Measurements from ENCODE around the gene KCND3. TPM values are rescaled to one million over a fixed set of nuclear protein-coding genes. Genes with fewer than 3 reads are reported as not detected.

Gene KCND3
- total RNA-seq, 4 donors from 2014 or later: 0.35 to 4.1 (median 0.90) TPM

DNA sequence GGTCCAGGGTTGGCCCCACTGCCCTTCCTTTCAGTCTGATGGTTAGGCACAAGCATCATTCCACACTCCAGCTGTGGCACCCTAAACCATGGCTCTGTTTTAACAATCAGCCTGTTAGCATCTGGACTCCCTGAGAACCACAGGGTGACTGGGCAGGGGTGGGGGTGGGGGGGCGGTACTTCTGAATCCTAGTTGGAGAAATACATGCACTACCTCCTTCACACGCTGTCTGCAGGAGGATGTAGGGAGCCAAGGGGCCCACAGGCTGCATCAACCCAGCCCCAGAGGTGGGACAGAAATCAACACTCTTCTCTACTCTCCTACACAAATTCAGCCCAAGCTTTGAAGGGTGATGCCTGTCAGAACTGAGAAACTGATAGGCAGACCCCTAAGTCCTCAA is 209.9 kb downstream of the KCND3 start:
- no peak for DNase-seq
- Histone ChIP-seq H3K9me3 (no peaks in the 10 kb centered on the region), H3K27ac (no peak overlapping the region), H3K27me3 (no peaks in the 10 kb centered on the region), H3K4me1 (no peaks in the 10 kb centered on the region), H3K4me3 (no peak overlapping the region), H3K36me3 (no peaks in the 10 kb centered on the region)
- TF ChIP-seq POLR2A (IDR thresholded peaks at IDR 0.05): no peak
- TF ChIP-seq CTCF (IDR thresholded peaks at IDR 0.05): no peak

- Histone ChIP-seq H3K36me3 (no peaks in the 10 kb centered on the region), H3K9me3 (no peaks in the 10 kb centered on the region), H3K27ac (no peak overlapping the region), H3K4me1 (no peaks in the 10 kb centered on the region), H3K4me3 (no peak overlapping the region), H3K27me3 (no peaks in the 10 kb centered on the region)
- DNase-seq: no peak
- TF ChIP-seq CTCF (IDR thresholded peaks at IDR 0.05) (no peak), POLR2A (IDR thresholded peaks at IDR 0.05) (no peak)
Measured at GRCh38 chr1:111778541-111779051, 210.9 kb downstream of the KCND3 start.

GRCh38 chr1:111778066-111778465 is 211.4 kb downstream of the KCND3 start:
- no peak overlapping the region for H3K27ac ChIP-seq
- DNase-seq: no peak
- no peaks in the 10 kb centered on the region for H3K27me3 ChIP-seq
- H3K4me3 ChIP-seq: no peak overlapping the region
- H3K9me3 ChIP-seq: no peaks in the 10 kb centered on the region
- TF ChIP-seq POLR2A (IDR thresholded peaks at IDR 0.05): no peak
- no peaks in the 10 kb centered on the region for H3K4me1 ChIP-seq
- H3K36me3 ChIP-seq: no peaks in the 10 kb centered on the region

DNA sequence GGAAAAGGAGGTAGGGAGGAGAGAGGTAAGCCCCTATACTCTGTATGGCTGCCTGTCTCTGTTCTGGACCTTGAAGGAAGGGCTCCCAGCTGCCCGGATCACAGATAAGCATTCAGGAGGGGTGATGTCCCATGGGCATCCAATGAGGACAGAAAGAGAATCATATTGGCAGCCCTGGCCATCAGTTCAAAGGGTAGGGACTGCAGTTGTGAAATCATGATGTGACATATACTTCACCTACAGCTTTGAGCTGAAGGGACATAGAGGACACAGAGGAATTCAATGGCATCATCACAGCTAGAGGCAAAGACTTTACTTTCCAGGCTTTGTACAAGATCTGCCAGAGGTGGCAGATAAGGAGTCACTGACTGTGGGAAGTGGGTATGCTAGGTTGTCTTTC is 212.2 kb downstream of the KCND3 start:
- TF ChIP-seq CTCF (IDR thresholded peaks at IDR 0.05): no peak
- no peak for TF ChIP-seq POLR2A (IDR thresholded peaks at IDR 0.05)
- H3K4me1 ChIP-seq: no peaks in the 10 kb centered on the region
- no peaks in the 10 kb centered on the region for H3K36me3 ChIP-seq
- H3K4me3 ChIP-seq: no peak overlapping the region
- no peak for DNase-seq
- no peaks in the 10 kb centered on the region for H3K9me3 ChIP-seq
- no peaks in the 10 kb centered on the region for H3K27me3 ChIP-seq
- no peak overlapping the region for H3K27ac ChIP-seq

DNA sequence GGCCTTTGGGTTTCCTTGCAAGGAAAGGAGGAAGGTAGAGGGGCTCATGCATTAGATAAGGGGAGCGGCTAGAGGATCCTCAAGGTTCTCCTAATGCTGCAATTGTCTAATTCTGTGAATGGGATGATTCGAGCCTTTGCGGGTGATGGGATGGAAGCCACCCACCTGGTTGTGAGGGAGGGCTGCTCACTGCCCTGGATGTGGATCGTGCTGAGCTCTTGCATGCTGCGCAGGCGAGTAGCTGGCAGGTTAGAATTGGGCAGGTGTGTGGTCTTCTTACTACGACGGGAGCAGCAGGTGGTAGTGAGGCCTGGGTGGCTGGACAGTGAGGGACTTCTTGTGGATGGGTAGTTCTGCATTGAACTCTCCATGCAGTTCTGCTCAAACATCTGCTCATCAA is 212.6 kb downstream of the KCND3 start:
- Histone ChIP-seq H3K9me3 (no peaks in the 10 kb centered on the region), H3K36me3 (no peaks in the 10 kb centered on the region), H3K4me3 (no peak overlapping the region), H3K27me3 (no peaks in the 10 kb centered on the region), H3K27ac (no peak overlapping the region), H3K4me1 (no peaks in the 10 kb centered on the region)
- DNase-seq: no peak
- TF ChIP-seq POLR2A (IDR thresholded peaks at IDR 0.05) (no peak), CTCF (IDR thresholded peaks at IDR 0.05) (no peak)

- H3K9me3 ChIP-seq: no peaks in the 10 kb centered on the region
- no peaks in the 10 kb centered on the region for H3K4me1 ChIP-seq
- no peak for TF ChIP-seq CTCF (IDR thresholded peaks at IDR 0.05)
- TF ChIP-seq POLR2A (IDR thresholded peaks at IDR 0.05): no peak
- no peak overlapping the region for H3K4me3 ChIP-seq
- H3K36me3 ChIP-seq: no peaks in the 10 kb centered on the region
- H3K27ac ChIP-seq: no peak overlapping the region
- DNase-seq: no peak
- H3K27me3 ChIP-seq: no peaks in the 10 kb centered on the region
Measured at GRCh38 chr1:111776391-111776790, 213.1 kb downstream of the KCND3 start.

Data from Peyer's patch (tissue), 4 donors.